Glutamatergic neuron (in vitro differentiated cells): ENCODE results near the gene MAST1. TPM values are rescaled to one million over a fixed set of nuclear protein-coding genes. Genes with fewer than 3 reads are reported as not detected.

Experiments
- DNase-seq: peaks from one replicate; pipeline ENCODE4 v3.0.0; 2022
- H3K27ac Mint-ChIP-seq: one replicate; pipeline ENCODE4 v1.8.0; 2020; ENCODE audit warnings: mild to moderate bottlenecking, mixed read lengths, inconsistent platforms; ENCODE audit not compliant: unreplicated experiment
- H3K27me3 Mint-ChIP-seq: one replicate; pipeline ENCODE4 v1.8.0; 2020; ENCODE audit warnings: mild to moderate bottlenecking, moderate library complexity, mixed read lengths, inconsistent platforms; ENCODE audit not compliant: unreplicated experiment
- H3K36me3 Mint-ChIP-seq: one replicate; pipeline ENCODE4 v1.8.0; 2020; ENCODE audit warnings: mild to moderate bottlenecking, mixed read lengths, inconsistent platforms; ENCODE audit not compliant: unreplicated experiment
- H3K4me1 Mint-ChIP-seq: one replicate; pipeline ENCODE4 v1.8.0; 2020; ENCODE audit warnings: mild to moderate bottlenecking, low read depth, mixed read lengths, inconsistent platforms; ENCODE audit not compliant: unreplicated experiment
- H3K4me3 Mint-ChIP-seq: one replicate; pipeline ENCODE4 v1.8.0; 2020; ENCODE audit warnings: mild to moderate bottlenecking, mixed read lengths, inconsistent platforms; ENCODE audit not compliant: unreplicated experiment
- H3K9me3 Mint-ChIP-seq: one replicate; pipeline ENCODE4 v1.8.0; 2020; ENCODE audit warnings: mild to moderate bottlenecking, moderate library complexity, mixed read lengths, inconsistent platforms; ENCODE audit not compliant: unreplicated experiment
- CTCF ChIP-seq: fragments of 200-600 bp; sonication (generic); IDR thresholded peaks from one replicate; pipeline ENCODE4 v1.5.0; 2021; ENCODE audit not compliant: partially characterized antibody, unreplicated experiment
- total RNA-seq: library from RNA; stranded (reverse); fragmentation: NEBNext Ultra II Directional; extraction: Animal tissue kit (Norgen Biotek cat#: 25700); gene quantifications from one replicate; pipeline ENCODE4 v1.2.1, GENCODE V29; 2021; ENCODE audit not compliant: unreplicated experiment

MAST1 gene
- total RNA-seq, 1 donor from 2014 or later = 230 TPM

GRCh38 chr19:12868540-12869112, 30.3 kb downstream of the MAST1 start:
- Mint-ChIP-seq H3K36me3 (peaks cover 14% of the 10 kb centered on the region), H3K4me3 (no peak overlapping the region), H3K9me3 (peaks cover 13% of the 10 kb centered on the region), H3K27me3 (peaks cover 19% of the 10 kb centered on the region), H3K27ac (no peak overlapping the region), H3K4me1 (peaks cover 7% of the 10 kb centered on the region)
- no peak for DNase-seq
- no peak for TF ChIP-seq CTCF

GRCh38 chr19:12871681-12872080, 33.4 kb downstream of the MAST1 start:
- Mint-ChIP-seq H3K4me3 (no peak overlapping the region), H3K36me3 (peaks cover 14% of the 10 kb centered on the region), H3K9me3 (peaks cover 12% of the 10 kb centered on the region), H3K4me1 (peaks cover 5% of the 10 kb centered on the region), H3K27ac (peak overlapping the region; percentile 2), H3K27me3 (peaks cover 12% of the 10 kb centered on the region)
- TF ChIP-seq CTCF = no peak
- DNase-seq = no peak

GRCh38 chr19:12872255-12872654, 33.9 kb downstream of the MAST1 start:
- Mint-ChIP-seq H3K4me3 (peak overlapping the region; percentile 10), H3K27ac (peak overlapping the region; percentile 2), H3K9me3 (peaks cover 8% of the 10 kb centered on the region), H3K4me1 (peaks cover 2% of the 10 kb centered on the region), H3K36me3 (peaks cover 14% of the 10 kb centered on the region), H3K27me3 (peaks cover 12% of the 10 kb centered on the region)
- DNase-seq = no peak
- TF ChIP-seq CTCF = no peak

GRCh38 chr19:12872941-12873890, 34.9 kb downstream of the MAST1 start:
- DNase-seq = peak; percentile 59
- peaks cover 14% of the 10 kb centered on the region for H3K36me3 Mint-ChIP-seq

More at GRCh38 chr19:12872941-12873890, 34.9 kb downstream of the MAST1 start:
- H3K4me1 Mint-ChIP-seq = peaks cover 2% of the 10 kb centered on the region
- peaks cover 12% of the 10 kb centered on the region for H3K27me3 Mint-ChIP-seq
- no peak overlapping the region for H3K27ac Mint-ChIP-seq
- peaks cover 8% of the 10 kb centered on the region for H3K9me3 Mint-ChIP-seq
- no peak overlapping the region for H3K4me3 Mint-ChIP-seq
- no peak for TF ChIP-seq CTCF
